Uterus (tissue), 2 donors: ENCODE results near the gene CGB1.

ENCODE experiments used
- POLR2A ChIP-seq, 2 donors: fragments of 450-650 bp; IDR thresholded peaks; one replicate each; pipeline ENCODE4 v1.6.1; 2016; ENCODE audit warnings: antibody characterized with exemption in 2 of 2, mild to moderate bottlenecking in 1 of 2, moderate library complexity in 1 of 2
- TF ChIP-seq, protein P1 (sequence below), 4 experiments: fragments of 200-600 bp in 2 of 4; fragments of 450-650 bp in 2 of 4; sonication (generic) in 2 of 4; IDR thresholded peaks; one replicate each; pipeline ENCODE4 v1.5.1; 2016 to 2019; ENCODE audit warnings: antibody characterized with exemption in 4 of 4, mild to moderate bottlenecking in 2 of 4, moderate library complexity in 1 of 4

DNA sequence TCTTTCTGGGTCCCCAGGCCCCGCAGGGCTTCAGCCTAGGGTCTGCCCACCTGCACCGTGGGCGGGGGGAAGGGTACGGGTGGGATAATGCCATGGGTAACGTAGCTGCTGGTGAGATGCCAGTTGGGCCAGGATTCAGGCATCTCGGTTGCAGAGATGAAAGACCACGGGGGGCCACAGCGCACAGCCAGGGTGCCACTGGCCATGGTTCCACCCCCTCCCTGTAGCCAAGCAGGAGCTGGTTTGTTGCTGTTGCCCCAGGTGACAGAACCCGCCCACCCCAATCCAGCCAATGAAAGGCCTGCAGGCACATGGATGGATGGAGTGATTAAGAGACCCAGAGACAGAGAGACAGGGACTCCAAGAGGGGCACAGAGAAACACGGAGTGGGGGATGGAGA is 21.9 kb upstream of the CGB1 start:
- TF ChIP-seq POLR2A (IDR thresholded peaks at IDR 0.05): no peak
- TF ChIP-seq, protein P1, sequence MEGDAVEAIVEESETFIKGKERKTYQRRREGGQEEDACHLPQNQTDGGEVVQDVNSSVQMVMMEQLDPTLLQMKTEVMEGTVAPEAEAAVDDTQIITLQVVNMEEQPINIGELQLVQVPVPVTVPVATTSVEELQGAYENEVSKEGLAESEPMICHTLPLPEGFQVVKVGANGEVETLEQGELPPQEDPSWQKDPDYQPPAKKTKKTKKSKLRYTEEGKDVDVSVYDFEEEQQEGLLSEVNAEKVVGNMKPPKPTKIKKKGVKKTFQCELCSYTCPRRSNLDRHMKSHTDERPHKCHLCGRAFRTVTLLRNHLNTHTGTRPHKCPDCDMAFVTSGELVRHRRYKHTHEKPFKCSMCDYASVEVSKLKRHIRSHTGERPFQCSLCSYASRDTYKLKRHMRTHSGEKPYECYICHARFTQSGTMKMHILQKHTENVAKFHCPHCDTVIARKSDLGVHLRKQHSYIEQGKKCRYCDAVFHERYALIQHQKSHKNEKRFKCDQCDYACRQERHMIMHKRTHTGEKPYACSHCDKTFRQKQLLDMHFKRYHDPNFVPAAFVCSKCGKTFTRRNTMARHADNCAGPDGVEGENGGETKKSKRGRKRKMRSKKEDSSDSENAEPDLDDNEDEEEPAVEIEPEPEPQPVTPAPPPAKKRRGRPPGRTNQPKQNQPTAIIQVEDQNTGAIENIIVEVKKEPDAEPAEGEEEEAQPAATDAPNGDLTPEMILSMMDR (IDR thresholded peaks at IDR 0.05): no peak
